ENCODE measurements around the gene KDR. TPM values are rescaled to one million over a fixed set of nuclear protein-coding genes. Genes with fewer than 3 reads are reported as not detected.

KDR gene
- total RNA-seq, 1 donor from 2014 or later = 0.12 TPM

- H3K4me1 Mint-ChIP-seq = peaks cover 5% of the 10 kb centered on the region
- no peak overlapping the region for H3K27ac Mint-ChIP-seq (ENCODE audit: unreplicated experiment)
- no peaks in the 10 kb centered on the region for H3K36me3 Mint-ChIP-seq (ENCODE audit: low read depth)
- no peak for DNase-seq (ENCODE audit: low read depth, low spot score)
- TF ChIP-seq, protein P1, sequence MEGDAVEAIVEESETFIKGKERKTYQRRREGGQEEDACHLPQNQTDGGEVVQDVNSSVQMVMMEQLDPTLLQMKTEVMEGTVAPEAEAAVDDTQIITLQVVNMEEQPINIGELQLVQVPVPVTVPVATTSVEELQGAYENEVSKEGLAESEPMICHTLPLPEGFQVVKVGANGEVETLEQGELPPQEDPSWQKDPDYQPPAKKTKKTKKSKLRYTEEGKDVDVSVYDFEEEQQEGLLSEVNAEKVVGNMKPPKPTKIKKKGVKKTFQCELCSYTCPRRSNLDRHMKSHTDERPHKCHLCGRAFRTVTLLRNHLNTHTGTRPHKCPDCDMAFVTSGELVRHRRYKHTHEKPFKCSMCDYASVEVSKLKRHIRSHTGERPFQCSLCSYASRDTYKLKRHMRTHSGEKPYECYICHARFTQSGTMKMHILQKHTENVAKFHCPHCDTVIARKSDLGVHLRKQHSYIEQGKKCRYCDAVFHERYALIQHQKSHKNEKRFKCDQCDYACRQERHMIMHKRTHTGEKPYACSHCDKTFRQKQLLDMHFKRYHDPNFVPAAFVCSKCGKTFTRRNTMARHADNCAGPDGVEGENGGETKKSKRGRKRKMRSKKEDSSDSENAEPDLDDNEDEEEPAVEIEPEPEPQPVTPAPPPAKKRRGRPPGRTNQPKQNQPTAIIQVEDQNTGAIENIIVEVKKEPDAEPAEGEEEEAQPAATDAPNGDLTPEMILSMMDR (conservative IDR thresholded peaks at IDR 0.05) = no peak
- no peaks in the 10 kb centered on the region for H3K9me3 Mint-ChIP-seq
- peaks cover 23% of the 10 kb centered on the region for H3K27me3 Mint-ChIP-seq (ENCODE audit: low read depth)
- H3K4me3 Mint-ChIP-seq = no peak overlapping the region
These were observed 96.1 kb downstream of the KDR start for GRCh38 chr4:55029321-55029720.

Other genes starting within 250 kb of the KDR start
- gene SRD5A3, start 220.6 kb upstream of the KDR start, total RNA-seq = 20.1 and 20.3 TPM in 2 replicates

Data from neural crest cell (in vitro differentiated cells).